Endothelial cell of umbilical vein (primary cell): ENCODE results near the gene MPST. TPM values are rescaled to one million over a fixed set of nuclear protein-coding genes. Genes with fewer than 3 reads are reported as not detected.

Experiments used
- BruUV-seq: library from RNA; stranded (reverse); fragments of 400-500 nt; replicated peaks from 2 replicates; lab custom pipeline; 2021; lab: Mats Ljungman, UMichigan
- CTCF ChIA-PET: fragments of 300-600, 350-600 bp; sonication (Branson Sonifier 250); formaldehyde crosslinking; loops from one replicate; lab custom pipeline; 2021; ENCODE audit warnings: antibody characterized with exemption, inconsistent platforms; lab: Charles Lee
- POLR2A ChIA-PET: fragments of 300-600, 350-600 bp; sonication (Branson Sonifier 250); formaldehyde crosslinking; loops from one replicate; lab custom pipeline; 2021; ENCODE audit warnings: antibody characterized with exemption, inconsistent platforms; lab: Charles Lee
- DNase-seq: peaks from one replicate; pipeline ENCODE4 v3.0.0-alpha.2; 2011; ENCODE audit warnings: low read depth, low spot score
- FAIRE-seq: peaks from 2 replicates; lab custom pipeline; 2011; peaks lifted over from hg19 to GRCh38; lab: Jason Lieb, UNC
- H2AFZ ChIP-seq: 2 replicates; pipeline ENCODE4 v1.6.0; 2012; ENCODE audit warnings: low read depth, low read length, control low read depth, inconsistent platforms
- H3K27ac ChIP-seq: 2 replicates; pipeline ENCODE4 v1.5.1; 2011; ENCODE audit warnings: low read depth, mild to moderate bottlenecking, control low read depth, low read length, moderate library complexity; ENCODE audit not compliant: insufficient read depth
- H3K27me3 ChIP-seq, 2 experiments: 2 replicates each; pipeline versions ENCODE4 v1.6.0 to v1.6.1; 2011; ENCODE audit warnings: low read length in 2 of 2, mixed read lengths in 1 of 2; ENCODE audit not compliant: control insufficient read depth in 2 of 2, insufficient read depth in 2 of 2
- H3K36me3 ChIP-seq, 2 experiments: 2 replicates in 1 of 2; 3 replicates in 1 of 2; pipeline ENCODE4 v1.5.1; 2011; ENCODE audit warnings: low read length in 2 of 2, mild to moderate bottlenecking in 1 of 2, moderate library complexity in 1 of 2; ENCODE audit not compliant: control insufficient read depth in 2 of 2, insufficient read depth in 2 of 2; ENCODE audit errors: extremely low read depth in 1 of 2
- H3K4me1 ChIP-seq: 3 replicates; pipeline ENCODE4 v1.5.1; 2011; ENCODE audit warnings: mild to moderate bottlenecking, low read length; ENCODE audit not compliant: control insufficient read depth, insufficient read depth; ENCODE audit errors: extremely low read depth
- H3K4me2 ChIP-seq: 2 replicates; pipeline ENCODE4 v1.6.1; 2011; ENCODE audit warnings: low read length, control low read depth, mixed read lengths; ENCODE audit not compliant: insufficient read depth
- H3K4me3 ChIP-seq, 3 experiments: fragments of 200-600 bp in 1 of 3; sonication (generic), shearing (Covaris generic) in 1 of 3; replicated peaks in 1 of 3; 2 replicates each; pipeline ENCODE4 v1.5.1; 2011 to 2016; ENCODE audit warnings: control low read depth in 3 of 3, low read length in 3 of 3, mild to moderate bottlenecking in 2 of 3, inconsistent platforms in 1 of 3, low read depth in 1 of 3, moderate library complexity in 1 of 3; ENCODE audit not compliant: insufficient read depth in 1 of 3
- H3K79me2 ChIP-seq: 2 replicates; pipeline ENCODE4 v1.6.0; 2012; ENCODE audit warnings: low read length, inconsistent platforms; ENCODE audit not compliant: control insufficient read depth, insufficient read depth
- H3K9ac ChIP-seq: replicated peaks from 2 replicates; pipeline ENCODE3; 2011; ENCODE audit warnings: low read length, control low read depth; ENCODE audit not compliant: insufficient read depth; ENCODE audit errors: extremely low read depth
- H3K9me1 ChIP-seq: replicated peaks from 3 replicates; pipeline ENCODE4 v1.6.0; 2011; ENCODE audit warnings: mild to moderate bottlenecking, low read length; ENCODE audit not compliant: control insufficient read depth, insufficient read depth; ENCODE audit errors: extremely low read depth
- H3K9me3 ChIP-seq: replicated peaks from 2 replicates; pipeline ENCODE4 v1.5.1; 2012; ENCODE audit warnings: low read length, inconsistent platforms; ENCODE audit not compliant: control insufficient read depth, insufficient read depth
- H4K20me1 ChIP-seq: replicated peaks from 2 replicates; pipeline ENCODE3; 2011; ENCODE audit warnings: mild to moderate bottlenecking, low read length; ENCODE audit not compliant: control insufficient read depth, insufficient read depth; ENCODE audit errors: extremely low read depth
- CTCF ChIP-seq, 2 donors: IDR thresholded peaks; 1 replicate in 1 of 2; 2 replicates in 1 of 2; pipeline ENCODE4 v1.5.1; 2011; ENCODE audit warnings: low read length in 2 of 2, mild to moderate bottlenecking in 2 of 2, moderate library complexity in 2 of 2, control low read depth in 1 of 2, inconsistent platforms in 1 of 2, low read depth in 1 of 2; ENCODE audit not compliant: insufficient read depth in 1 of 2; ENCODE audit errors: extremely low read depth in 1 of 2
- EZH2 ChIP-seq: IDR thresholded peaks from 2 replicates; pipeline ENCODE4 v1.6.1; 2012; ENCODE audit warnings: borderline replicate concordance, low read depth, mild to moderate bottlenecking, moderate library complexity, low read length, inconsistent platforms; ENCODE audit not compliant: severe bottlenecking
- FOS ChIP-seq: IDR thresholded peaks from 2 replicates; pipeline ENCODE4 v1.6.1; 2011; ENCODE audit warnings: mild to moderate bottlenecking, low read length, moderate library complexity, borderline replicate concordance; ENCODE audit not compliant: insufficient read depth
- GATA2 ChIP-seq: IDR thresholded peaks from 2 replicates; pipeline ENCODE4 v1.7.0; 2011; ENCODE audit warnings: low read depth, mild to moderate bottlenecking, moderate library complexity, mixed read lengths, low read length; ENCODE audit not compliant: insufficient read length, insufficient read depth
- JUN ChIP-seq: IDR thresholded peaks from 2 replicates; pipeline ENCODE4 v1.6.1; 2011; ENCODE audit warnings: borderline replicate concordance, low read depth; ENCODE audit not compliant: insufficient read length, insufficient read depth
- MAX ChIP-seq: IDR thresholded peaks from 2 replicates; pipeline ENCODE4 v1.6.1; 2011; ENCODE audit not compliant: insufficient read depth, insufficient read length
- POLR2A ChIP-seq: IDR thresholded peaks from 2 replicates; pipeline ENCODE4 v1.6.1; 2012; ENCODE audit warnings: low read depth, mild to moderate bottlenecking, control low read depth, low read length
- POLR2AphosphoS5 ChIP-seq: IDR thresholded peaks from 2 replicates; pipeline ENCODE4 v1.6.1; 2012; ENCODE audit warnings: low read depth, mild to moderate bottlenecking, control low read depth, low read length, moderate library complexity; ENCODE audit not compliant: insufficient read depth
- dilution Hi-C: fragments of 300-500 bp; cut with MboI; formaldehyde crosslinking; loops from one replicate; pipeline ENCODE4 v1.15.0; 2019; ENCODE audit warnings: low sequenced_read_pairs; ENCODE audit not compliant: extremely low pct_ligation_motif_present
- intact Hi-C: fragments of 100-400 bp; cut with micrococcal nuclease; formaldehyde crosslinking; loops from one replicate; pipeline ENCODE4 v1.10.0; 2022
- polyA plus RNA-seq, 4 experiments: library from polyadenylated mRNA; depleted of rRNA in 3 of 4; stranded (reverse) in 3 of 4; unstranded in 1 of 4; fragments of >200 nt; gene quantifications; 2 replicates each; pipeline versions ENCODE4 v1.2.1 to v1.2.3, GENCODE V29; 2011 to 2012; ENCODE audit warnings: missing spikeins in 1 of 4
- total RNA-seq: library from RNA; stranded (reverse); gene quantifications from 2 replicates; pipeline ENCODE4 v1.2.3, GENCODE V29; 2021

The MPST gene
- total and polyA plus RNA-seq, 2 donors (not counting 3 experiments of a cell fraction or from before 2014, with no cell fraction given) = 93.2 to 124 TPM

GRCh38 chr22:37018086-37018814 lies 1.3 kb upstream of the MPST start:
- Histone ChIP-seq H3K79me2 (peaks cover 27% of the 10 kb centered on the region), H3K36me3 (peaks cover 2 to 6% of the 10 kb centered on the region in 2 experiments), H3K9me3 (no peaks in the 10 kb centered on the region), H3K27me3 (no peaks in the 10 kb centered on the region), H4K20me1 (no peaks in the 10 kb centered on the region), H3K4me3 (peak overlapping the region; percentile 74 to 89 (median 86)), H3K9me1 (no peaks in the 10 kb centered on the region), H3K4me1 (peaks cover 12% of the 10 kb centered on the region), H3K27ac (no peak overlapping the region), H2AFZ (no peak overlapping the region), H3K9ac (peak overlapping the region; percentile 82), H3K4me2 (peak overlapping the region; percentile 75)
- BruUV-seq = no TSS peak
- DNase-seq (no peak), FAIRE-seq (no peak)
- ChIA-PET POLR2A (no interaction called here), CTCF (interaction anchor here (0.9 to 6.7 kb wide), 9 partner anchors 10 to 236 kb away, joined by 3 to 57 read pairs (median 4); partner anchors contain the start of gene KCTD17)
- intact Hi-C loops = loop anchor here (2.0 kb wide), 1 partner anchor 23 kb away; no protein-coding TSS in a partner anchor
- dilution Hi-C loops = no loop called here
- TF ChIP-seq POLR2A = no peak
- TF ChIP-seq EZH2 = no peak
- no peak for TF ChIP-seq JUN
- TF ChIP-seq MAX = no peak
- TF ChIP-seq GATA2 = no peak
- no peak for TF ChIP-seq FOS
- TF ChIP-seq CTCF (IDR thresholded peaks at IDR 0.05; ENCODE audit: extremely low read depth in 1 of 2, insufficient read depth in 1 of 2, low read depth in 1 of 2, low read length in 2 of 2) = no peak
- no peak for TF ChIP-seq POLR2AphosphoS5
